Gastrocnemius medialis (tissue), 4 donors: ENCODE data around the gene RAB40C.

Source experiments
- POLR2A ChIP-seq, 2 donors: fragments of 450-650 bp; IDR thresholded peaks; one replicate each; pipeline ENCODE4 v1.6.1; 2017; ENCODE audit warnings: antibody characterized with exemption in 2 of 2, mild to moderate bottlenecking in 2 of 2, moderate library complexity in 2 of 2
- TF ChIP-seq, protein P1 (sequence below), 5 experiments: fragments of 450-650 bp in 3 of 5; fragments of 200-600 bp in 2 of 5; sonication (generic) in 2 of 5; IDR thresholded peaks in 4 of 5; conservative IDR thresholded peaks in 1 of 5; 1 replicate in 4 of 5; 2 replicates in 1 of 5; pipeline ENCODE4 v1.5.1; 2016 to 2019; ENCODE audit warnings: antibody characterized with exemption in 5 of 5, mild to moderate bottlenecking in 3 of 5, moderate library complexity in 3 of 5

DNA sequence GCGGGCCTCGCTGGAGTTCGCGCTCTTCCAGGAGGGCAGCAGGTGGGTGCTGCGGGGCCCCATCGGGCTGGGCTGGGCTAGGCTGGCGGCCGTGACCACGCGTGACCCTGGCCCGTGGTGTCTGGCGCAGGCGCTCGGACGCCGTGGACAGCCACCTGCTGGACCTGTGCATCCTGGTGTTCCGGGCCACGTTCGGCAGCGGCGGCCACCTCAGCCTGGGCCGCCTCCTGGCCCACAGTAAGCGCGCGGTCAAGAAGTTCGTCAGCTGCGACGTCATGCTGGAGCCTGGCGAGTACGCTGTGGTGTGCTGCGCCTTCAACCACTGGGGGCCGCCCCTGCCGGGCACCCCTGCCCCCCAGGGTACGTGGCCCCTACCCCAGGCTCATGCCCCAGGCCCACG is 37.7 kb upstream of the RAB40C start:
- TF ChIP-seq, protein P1, sequence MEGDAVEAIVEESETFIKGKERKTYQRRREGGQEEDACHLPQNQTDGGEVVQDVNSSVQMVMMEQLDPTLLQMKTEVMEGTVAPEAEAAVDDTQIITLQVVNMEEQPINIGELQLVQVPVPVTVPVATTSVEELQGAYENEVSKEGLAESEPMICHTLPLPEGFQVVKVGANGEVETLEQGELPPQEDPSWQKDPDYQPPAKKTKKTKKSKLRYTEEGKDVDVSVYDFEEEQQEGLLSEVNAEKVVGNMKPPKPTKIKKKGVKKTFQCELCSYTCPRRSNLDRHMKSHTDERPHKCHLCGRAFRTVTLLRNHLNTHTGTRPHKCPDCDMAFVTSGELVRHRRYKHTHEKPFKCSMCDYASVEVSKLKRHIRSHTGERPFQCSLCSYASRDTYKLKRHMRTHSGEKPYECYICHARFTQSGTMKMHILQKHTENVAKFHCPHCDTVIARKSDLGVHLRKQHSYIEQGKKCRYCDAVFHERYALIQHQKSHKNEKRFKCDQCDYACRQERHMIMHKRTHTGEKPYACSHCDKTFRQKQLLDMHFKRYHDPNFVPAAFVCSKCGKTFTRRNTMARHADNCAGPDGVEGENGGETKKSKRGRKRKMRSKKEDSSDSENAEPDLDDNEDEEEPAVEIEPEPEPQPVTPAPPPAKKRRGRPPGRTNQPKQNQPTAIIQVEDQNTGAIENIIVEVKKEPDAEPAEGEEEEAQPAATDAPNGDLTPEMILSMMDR (IDR thresholded peaks at IDR 0.05 in 4 of 5, conservative IDR thresholded peaks at IDR 0.05 in 1 of 5) = no peak
- no peak for TF ChIP-seq POLR2A (IDR thresholded peaks at IDR 0.05)
